SK-N-MC (cell line): ENCODE results near the gene ACAT2.
A peak's percentile ranks its signal among the peaks of the same experiment; 100 is the strongest.

ENCODE experiments used
- DNase-seq: peaks from one replicate; pipeline ENCODE4 v3.0.0-alpha.2; 2011; ENCODE audit warnings: low read depth, low spot score
- H3K27ac ChIP-seq: fragments of 200-600 bp; sonication (generic); 2 replicates; pipeline ENCODE4 v1.5.1; 2016; ENCODE audit warnings: mixed run types
- H3K36me3 ChIP-seq: fragments of 200-600 bp; sonication (generic); 2 replicates; pipeline ENCODE4 v1.6.1; 2017; ENCODE audit warnings: antibody characterized with exemption, low read length, mixed read lengths; ENCODE audit not compliant: insufficient read depth
- H3K4me3 ChIP-seq: fragments of 200-600 bp; sonication (generic); 2 replicates; pipeline ENCODE4 v1.5.1; 2016
- H3K9ac ChIP-seq: fragments of 200-600 bp; sonication (generic); 2 replicates; pipeline ENCODE4 v1.8.0; 2017; ENCODE audit warnings: mixed run types, mixed read lengths; ENCODE audit not compliant: insufficient read length
- H3K9me3 ChIP-seq: fragments of 200-600 bp; sonication (generic); 2 replicates; pipeline ENCODE4 v1.6.1; 2017; ENCODE audit warnings: low read depth, mild to moderate bottlenecking, antibody characterized with exemption, low read length, moderate library complexity, mixed read lengths
- EZH2 ChIP-seq: fragments of 200-600 bp; sonication (generic); IDR thresholded peaks from one replicate; pipeline ENCODE4 v1.6.1; 2017; ENCODE audit warnings: antibody characterized with exemption
- FOXP2 ChIP-seq: optimal IDR thresholded peaks from 2 replicates; pipeline ENCODE3; 2011; ENCODE audit warnings: mild to moderate bottlenecking, moderate library complexity; ENCODE audit not compliant: insufficient read depth; ENCODE audit errors: extremely low read length, control extremely low read depth
- POLR2AphosphoS5 ChIP-seq: IDR thresholded peaks from 2 replicates; pipeline ENCODE4 v1.6.1; 2012; ENCODE audit warnings: mild to moderate bottlenecking, low read depth, low read length, borderline replicate concordance

Gene ACAT2

GRCh38 chr6:159758031-159759001 is 3.5 kb upstream of the ACAT2 start:
- 0 out of 2 replicates have a peak overlapping the region, but pooled peaks have one; percentile 39 for H3K27ac ChIP-seq
- no peak overlapping the region for H3K9ac ChIP-seq
- DNase-seq = no peak
- H3K4me3 ChIP-seq = no peak overlapping the region
- TF ChIP-seq EZH2 = no peak
- no peak for TF ChIP-seq FOXP2
- TF ChIP-seq POLR2AphosphoS5 = no peak
- H3K36me3 ChIP-seq = peaks cover 65% of the 10 kb centered on the region
- no peaks in the 10 kb centered on the region for H3K9me3 ChIP-seq

GRCh38 chr6:159759645-159760044 is 2.2 kb upstream of the ACAT2 start:
- Histone ChIP-seq H3K9me3 (no peaks in the 10 kb centered on the region), H3K36me3 (peaks cover 60% of the 10 kb centered on the region), H3K4me3 (no peak overlapping the region), H3K27ac (peak overlapping the region; percentile 96), H3K9ac (no peak overlapping the region)
- DNase-seq = no peak
- TF ChIP-seq POLR2AphosphoS5 = 0 out of 2 replicates have a peak, but pooled peaks have one; percentile 20
- TF ChIP-seq EZH2 = no peak
- no peak for TF ChIP-seq FOXP2

GRCh38 chr6:159760602-159761057 is 1.2 kb upstream of the ACAT2 start:
- peaks cover 61% of the 10 kb centered on the region for H3K36me3 ChIP-seq
- TF ChIP-seq FOXP2 = no peak
- TF ChIP-seq POLR2AphosphoS5 = 0 out of 2 replicates have a peak, but pooled peaks have one; percentile 42
- no peaks in the 10 kb centered on the region for H3K9me3 ChIP-seq
- no peak for DNase-seq
- H3K27ac ChIP-seq = peak overlapping the region; percentile 96
- H3K9ac ChIP-seq = peak overlapping the region; percentile 97
- H3K4me3 ChIP-seq = peak overlapping the region; percentile 93

- Histone ChIP-seq H3K9ac (peak overlapping the region; percentile 97), H3K27ac (peak overlapping the region; percentile 96), H3K4me3 (peak overlapping the region; percentile 93), H3K9me3 (no peaks in the 10 kb centered on the region), H3K36me3 (peaks cover 61% of the 10 kb centered on the region)
- TF ChIP-seq POLR2AphosphoS5 (no peak), FOXP2 (no peak), EZH2 (no peak)
- no peak for DNase-seq
Measured at GRCh38 chr6:159761129-159761872, 544 bp upstream of the ACAT2 start.

- peak overlapping the region; percentile 93 for H3K4me3 ChIP-seq
- peak overlapping the region; percentile 47; the same call in 1 of the 2 replicates for H3K27ac ChIP-seq
- H3K36me3 ChIP-seq = peaks cover 63% of the 10 kb centered on the region
- H3K9me3 ChIP-seq = no peaks in the 10 kb centered on the region
- TF ChIP-seq POLR2AphosphoS5 (no peak), FOXP2 (no peak), EZH2 (no peak)
- no peak for DNase-seq
- H3K9ac ChIP-seq = peak overlapping the region; percentile 66
Measured at GRCh38 chr6:159762681-159763293, 942 bp downstream of the ACAT2 start.

- TF ChIP-seq FOXP2 (no peak), POLR2AphosphoS5 (no peak), EZH2 (no peak)
- DNase-seq = no peak
- H3K4me3 ChIP-seq = no peak overlapping the region
- H3K27ac ChIP-seq = no peak overlapping the region
- H3K9me3 ChIP-seq = no peaks in the 10 kb centered on the region
- peaks cover 86% of the 10 kb centered on the region for H3K36me3 ChIP-seq
- no peak overlapping the region for H3K9ac ChIP-seq
Measured at GRCh38 chr6:159766906-159767305, 5.1 kb downstream of the ACAT2 start.

GRCh38 chr6:159769470-159769869 is 7.6 kb downstream of the ACAT2 start:
- no peak for DNase-seq
- H3K4me3 ChIP-seq = no peak overlapping the region
- H3K36me3 ChIP-seq = peaks cover 97% of the 10 kb centered on the region
- TF ChIP-seq EZH2 (no peak), POLR2AphosphoS5 (no peak), FOXP2 (no peak)
- H3K9me3 ChIP-seq = no peaks in the 10 kb centered on the region
- H3K9ac ChIP-seq = no peak overlapping the region
- H3K27ac ChIP-seq = no peak overlapping the region

GRCh38 chr6:159772196-159772595 is 10.4 kb downstream of the ACAT2 start:
- Histone ChIP-seq H3K36me3 (peaks cover 97% of the 10 kb centered on the region), H3K9me3 (no peaks in the 10 kb centered on the region), H3K9ac (no peak overlapping the region), H3K4me3 (no peak overlapping the region), H3K27ac (no peak overlapping the region)
- no peak for DNase-seq
- TF ChIP-seq FOXP2 (no peak), EZH2 (no peak), POLR2AphosphoS5 (no peak)
